ENCODE measurements around the gene PRDM16.

Gene PRDM16

DNA sequence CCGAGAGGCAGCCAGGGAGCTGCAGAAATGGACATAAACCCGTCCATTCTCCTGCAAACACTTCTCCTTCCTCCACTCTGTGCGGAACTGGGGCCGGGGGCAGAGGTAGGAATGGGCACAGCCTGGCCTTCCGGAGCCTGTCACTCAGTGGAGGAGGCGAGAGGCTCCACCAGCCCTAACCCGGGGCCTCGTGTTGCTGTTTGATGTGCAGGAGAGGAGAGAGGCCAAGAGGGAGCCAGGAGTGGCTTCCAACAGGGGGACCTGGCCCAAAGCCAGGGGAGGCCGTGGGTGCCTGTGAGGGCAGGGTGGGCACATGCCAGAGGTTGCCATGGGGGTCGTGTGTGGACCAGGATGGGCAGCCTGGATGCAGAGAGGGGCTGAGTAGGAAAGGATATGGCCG is 227.3 kb downstream of the PRDM16 start:
- DNase-seq (no peak), ATAC-seq (replicated peaks) (no peak)
- Mint-ChIP-seq H3K27ac (no peak overlapping the region), H3K36me3 (ENCODE audit: insufficient read depth) (no peaks in the 10 kb centered on the region), H3K4me1 (ENCODE audit: low read depth in 2 of 2) (no peaks in the 10 kb centered on the region), H3K9me3 (no peaks in the 10 kb centered on the region), H3K4me3 (no peak overlapping the region), H3K27me3 (peaks cover 7 to 34% of the 10 kb centered on the region in 2 donors)

DNA sequence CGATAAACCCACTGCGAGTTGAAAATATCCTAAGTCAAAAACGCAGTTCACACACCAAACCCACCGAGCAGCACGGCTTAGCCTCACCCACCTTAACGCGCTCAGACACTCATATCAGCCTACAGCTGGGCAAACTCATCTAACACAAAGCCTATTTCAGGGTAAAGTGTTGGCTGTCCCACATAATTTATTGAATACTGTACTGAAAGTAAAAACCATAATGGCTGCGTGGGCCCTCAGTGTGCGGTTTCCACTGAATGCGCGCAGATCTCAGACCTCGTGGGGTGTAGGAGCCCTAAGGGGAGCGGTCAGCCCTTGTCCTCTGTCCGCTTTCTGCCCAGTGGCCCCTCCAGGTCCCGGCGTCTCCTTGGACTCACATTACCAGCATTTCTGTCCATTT is 227.8 kb downstream of the PRDM16 start:
- Mint-ChIP-seq H3K36me3 (ENCODE audit: insufficient read depth) (no peaks in the 10 kb centered on the region), H3K4me1 (ENCODE audit: low read depth in 2 of 2) (no peaks in the 10 kb centered on the region), H3K27me3 (peaks cover 12 to 39% of the 10 kb centered on the region in 2 donors), H3K9me3 (no peaks in the 10 kb centered on the region), H3K27ac (no peak overlapping the region), H3K4me3 (no peak overlapping the region)
- ATAC-seq (replicated peaks): no peak
- no peak for DNase-seq

DNA sequence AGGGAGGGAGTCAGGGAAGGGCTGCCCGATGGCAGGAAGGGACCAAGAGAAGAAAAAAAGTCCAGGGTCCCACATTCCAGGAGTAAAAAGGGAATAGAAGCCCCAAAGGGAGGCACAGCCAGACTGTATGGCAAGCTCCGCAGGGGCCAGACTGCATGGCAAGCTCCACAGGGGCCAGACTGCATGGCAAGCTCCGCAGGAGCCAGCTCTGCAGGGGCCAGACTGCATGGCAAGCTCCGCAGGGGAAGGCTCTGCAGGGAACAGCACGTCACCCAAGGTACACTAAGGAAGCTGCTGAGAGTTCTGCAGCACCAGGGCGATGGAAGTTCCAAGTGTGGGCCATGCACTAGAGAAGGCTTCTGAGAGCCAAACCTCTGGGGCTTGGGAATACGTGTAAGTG is 228.8 kb downstream of the PRDM16 start:
- DNase-seq (no peak), ATAC-seq (replicated peaks) (no peak)
- Mint-ChIP-seq H3K4me3 (no peak overlapping the region), H3K9me3 (no peaks in the 10 kb centered on the region), H3K27ac (no peak overlapping the region), H3K36me3 (ENCODE audit: insufficient read depth) (no peaks in the 10 kb centered on the region), H3K27me3 (peaks cover 16 to 43% of the 10 kb centered on the region in 2 donors), H3K4me1 (ENCODE audit: low read depth in 2 of 2) (no peaks in the 10 kb centered on the region)

DNA sequence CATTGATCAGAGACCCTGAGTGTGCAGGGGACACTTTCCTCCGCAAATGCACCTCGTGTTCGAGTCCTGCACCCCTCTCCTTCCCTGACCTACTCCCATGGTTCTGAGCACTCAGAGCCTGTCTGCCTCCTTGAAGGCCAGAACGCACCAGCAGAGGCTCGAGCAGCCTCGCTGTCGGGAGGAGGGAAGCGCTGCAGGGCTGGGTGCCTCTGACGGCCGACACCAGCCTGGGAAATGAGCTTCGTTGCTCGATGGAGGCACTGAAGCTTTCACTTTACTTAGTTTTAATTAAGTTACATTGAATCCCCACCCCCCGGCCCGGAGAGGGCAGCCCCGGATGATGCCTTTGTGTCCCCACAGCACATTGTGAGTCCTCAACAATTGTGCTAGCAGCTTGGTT is 229.2 kb downstream of the PRDM16 start:
- H3K27me3 Mint-ChIP-seq: peaks cover 16 to 38% of the 10 kb centered on the region in 2 donors
- no peaks in the 10 kb centered on the region for H3K36me3 Mint-ChIP-seq (ENCODE audit: insufficient read depth)
- no peaks in the 10 kb centered on the region for H3K9me3 Mint-ChIP-seq
- DNase-seq (no peak), ATAC-seq (replicated peaks) (no peak)
- no peaks in the 10 kb centered on the region for H3K4me1 Mint-ChIP-seq (ENCODE audit: low read depth in 2 of 2)
- no peak overlapping the region for H3K27ac Mint-ChIP-seq
- H3K4me3 Mint-ChIP-seq: no peak overlapping the region

DNA sequence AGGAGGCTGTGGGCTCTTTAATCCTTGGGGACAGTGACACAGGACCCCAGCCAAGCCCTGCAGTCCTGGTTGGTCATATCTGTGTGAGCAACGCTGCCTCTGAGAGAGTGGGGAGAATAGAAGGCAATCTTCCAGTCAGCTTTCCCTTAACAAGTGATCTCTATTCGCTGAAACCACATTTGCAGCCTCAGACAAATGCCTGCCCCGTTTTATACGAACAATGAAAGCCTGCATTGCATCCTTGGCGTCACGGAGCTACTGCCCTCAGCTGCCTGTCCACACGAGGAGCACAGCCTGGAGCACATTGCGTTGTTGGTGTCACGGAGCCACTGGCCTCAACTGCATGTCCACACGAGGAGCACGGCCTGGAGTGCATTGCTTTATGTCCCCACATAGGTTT is 235.2 kb downstream of the PRDM16 start:
- H3K9me3 Mint-ChIP-seq: no peaks in the 10 kb centered on the region
- no peak overlapping the region for H3K4me3 Mint-ChIP-seq
- no peaks in the 10 kb centered on the region for H3K36me3 Mint-ChIP-seq (ENCODE audit: insufficient read depth)
- H3K27me3 Mint-ChIP-seq: peaks cover 17 to 40% of the 10 kb centered on the region in 2 donors
- ATAC-seq (replicated peaks) (no peak), DNase-seq (no peak)
- H3K4me1 Mint-ChIP-seq (ENCODE audit: low read depth in 2 of 2): peaks cover 0 to 3% of the 10 kb centered on the region in 2 donors
- H3K27ac Mint-ChIP-seq: no peak overlapping the region

DNA sequence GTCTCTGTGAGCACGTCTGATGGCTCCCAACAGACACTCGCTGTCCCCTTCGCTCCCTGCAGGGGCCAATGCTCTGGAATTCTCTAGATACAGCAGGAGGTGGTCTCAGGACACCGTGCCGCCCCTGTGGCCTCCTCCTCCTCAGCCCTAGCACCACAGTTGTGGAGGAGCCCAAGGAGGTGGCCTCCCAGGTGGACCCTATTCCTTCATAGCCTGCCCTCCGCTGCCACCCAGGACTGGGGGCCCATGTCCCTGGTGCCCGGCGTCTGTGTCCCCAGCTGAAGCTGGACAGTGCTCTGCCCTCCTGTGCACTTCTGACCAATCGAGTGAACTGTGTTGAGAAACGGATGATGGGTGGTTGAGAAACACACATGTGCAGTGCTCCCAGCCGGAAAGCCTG is 235.7 kb downstream of the PRDM16 start:
- ATAC-seq (replicated peaks) (no peak), DNase-seq (no peak)
- Mint-ChIP-seq H3K27ac (no peak overlapping the region), H3K27me3 (peaks cover 21 to 45% of the 10 kb centered on the region in 2 donors), H3K4me3 (no peak overlapping the region), H3K4me1 (ENCODE audit: low read depth in 2 of 2) (peaks cover 0 to 3% of the 10 kb centered on the region in 2 donors), H3K36me3 (ENCODE audit: insufficient read depth) (no peaks in the 10 kb centered on the region), H3K9me3 (no peaks in the 10 kb centered on the region)

DNA sequence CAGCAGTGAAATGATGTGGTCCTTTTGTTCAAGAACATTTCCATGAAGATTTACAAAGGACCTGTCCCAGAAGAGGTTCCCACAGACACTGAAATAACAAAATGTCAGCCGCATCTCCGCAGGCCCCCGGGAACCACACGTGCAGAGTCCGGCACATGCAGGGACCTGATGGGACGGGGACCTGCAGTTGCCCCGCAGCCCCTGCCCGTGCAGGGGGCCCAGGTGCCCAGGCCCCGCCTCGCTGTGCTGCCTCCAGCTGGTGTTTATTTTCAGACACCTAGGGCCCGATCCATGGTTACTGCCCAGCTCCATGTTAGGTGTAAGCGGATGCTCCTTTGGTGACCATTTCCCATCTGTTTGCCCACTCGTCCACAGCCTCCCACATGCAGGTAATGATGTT is 236.2 kb downstream of the PRDM16 start:
- no peak for DNase-seq
- Mint-ChIP-seq H3K9me3 (no peaks in the 10 kb centered on the region), H3K36me3 (ENCODE audit: insufficient read depth) (no peaks in the 10 kb centered on the region), H3K4me3 (no peak overlapping the region), H3K27ac (no peak overlapping the region), H3K27me3 (peaks cover 26 to 49% of the 10 kb centered on the region in 2 donors), H3K4me1 (ENCODE audit: low read depth in 2 of 2) (peaks cover 0 to 3% of the 10 kb centered on the region in 2 donors)
- ATAC-seq (replicated peaks): no peak

DNA sequence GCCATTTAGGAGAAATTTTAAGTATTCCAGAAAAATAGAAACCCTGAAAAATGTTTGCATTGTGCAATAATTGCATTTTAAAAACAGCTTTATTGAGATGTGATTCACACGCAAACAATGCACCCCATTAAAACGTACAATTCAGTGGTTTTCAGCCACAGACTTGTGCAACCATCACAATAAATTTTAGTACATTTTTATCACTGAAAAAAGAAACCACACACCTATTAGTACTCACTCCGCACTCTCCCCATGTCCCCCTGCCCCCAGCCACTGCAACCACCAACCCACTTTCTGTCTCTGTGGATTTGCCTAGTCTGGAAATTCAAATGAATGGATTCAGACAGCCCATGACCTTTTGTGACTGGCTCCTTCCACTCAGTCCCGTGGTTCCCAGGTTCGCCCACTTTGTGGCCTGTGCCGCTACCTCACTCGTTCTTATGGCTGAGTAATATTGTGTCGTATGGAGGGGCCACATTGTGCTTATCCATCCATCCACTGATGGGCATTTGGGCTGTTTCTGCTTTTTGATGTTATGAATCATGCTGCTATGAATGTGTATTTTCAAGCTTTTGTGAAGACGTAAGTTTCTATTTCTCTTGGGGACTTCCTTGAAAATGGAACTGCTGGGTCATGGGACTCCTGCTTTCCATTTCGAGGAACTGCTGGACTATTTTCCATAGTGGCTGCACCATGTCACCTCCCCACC is 237.7 kb downstream of the PRDM16 start:
- DNase-seq: no peak
- H3K4me1 Mint-ChIP-seq (ENCODE audit: low read depth in 2 of 2): peaks cover 0 to 5% of the 10 kb centered on the region in 2 donors
- ATAC-seq (replicated peaks): no peak

DNA sequence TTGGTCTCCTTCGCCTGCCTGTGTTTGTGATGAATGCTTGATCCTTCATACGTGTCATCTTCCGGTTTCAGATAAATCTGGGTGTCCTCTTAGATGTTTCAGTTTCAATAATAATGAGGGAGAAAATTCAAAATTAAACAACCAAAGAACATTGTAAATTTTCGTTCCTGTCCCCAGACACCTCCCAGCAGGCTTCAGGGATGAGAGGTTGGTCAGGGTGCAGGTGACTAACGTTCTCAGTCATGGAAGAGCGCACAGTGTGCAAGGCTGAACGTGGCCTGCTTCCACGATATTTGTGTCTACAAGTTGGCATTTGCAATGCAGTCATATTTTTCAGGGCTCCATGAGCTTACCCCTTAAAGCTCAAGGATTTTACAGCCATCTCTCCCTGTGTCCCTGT is 238.4 kb downstream of the PRDM16 start:
- peaks cover 24 to 53% of the 10 kb centered on the region in 2 donors for H3K27me3 Mint-ChIP-seq
- H3K36me3 Mint-ChIP-seq (ENCODE audit: insufficient read depth): no peaks in the 10 kb centered on the region
- no peak overlapping the region for H3K27ac Mint-ChIP-seq
- no peak for ATAC-seq (replicated peaks)
- no peaks in the 10 kb centered on the region for H3K9me3 Mint-ChIP-seq
- H3K4me1 Mint-ChIP-seq (ENCODE audit: low read depth in 2 of 2): peaks cover 0 to 5% of the 10 kb centered on the region in 2 donors
- no peak overlapping the region for H3K4me3 Mint-ChIP-seq
- no peak for DNase-seq

More for the DNA sequence above, 237.7 kb downstream of the PRDM16 start:
- peaks cover 29 to 57% of the 10 kb centered on the region in 2 donors for H3K27me3 Mint-ChIP-seq
- no peak overlapping the region for H3K27ac Mint-ChIP-seq
- H3K4me3 Mint-ChIP-seq: no peak overlapping the region
- H3K36me3 Mint-ChIP-seq (ENCODE audit: insufficient read depth): no peaks in the 10 kb centered on the region
- H3K9me3 Mint-ChIP-seq: no peaks in the 10 kb centered on the region

DNA sequence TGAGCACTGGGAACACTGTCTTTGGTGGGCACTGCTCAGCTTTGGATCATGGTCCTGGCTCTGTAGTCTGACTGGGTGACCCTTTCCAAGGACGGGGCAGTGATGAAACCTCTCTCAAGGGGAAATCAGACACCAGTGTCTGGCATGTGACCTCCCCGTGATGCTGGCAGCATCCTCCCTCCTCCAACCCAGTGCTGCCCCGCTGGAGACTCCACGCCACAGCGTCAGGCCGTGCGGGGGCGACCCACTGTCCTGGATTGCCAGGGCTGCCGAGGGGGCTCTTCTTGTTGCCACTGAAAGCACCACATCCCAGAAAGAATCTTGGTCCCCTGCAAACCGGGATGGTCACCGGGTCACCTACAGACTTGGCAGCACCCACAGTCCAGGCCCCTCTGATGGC is 239.1 kb downstream of the PRDM16 start:
- peaks cover 29 to 60% of the 10 kb centered on the region in 2 donors for H3K27me3 Mint-ChIP-seq
- no peak overlapping the region for H3K27ac Mint-ChIP-seq
- no peak for DNase-seq
- H3K9me3 Mint-ChIP-seq: no peaks in the 10 kb centered on the region
- no peak overlapping the region for H3K4me3 Mint-ChIP-seq
- peaks cover 0 to 5% of the 10 kb centered on the region in 2 donors for H3K4me1 Mint-ChIP-seq (ENCODE audit: low read depth in 2 of 2)
- no peaks in the 10 kb centered on the region for H3K36me3 Mint-ChIP-seq (ENCODE audit: insufficient read depth)
- ATAC-seq (replicated peaks): no peak

DNA sequence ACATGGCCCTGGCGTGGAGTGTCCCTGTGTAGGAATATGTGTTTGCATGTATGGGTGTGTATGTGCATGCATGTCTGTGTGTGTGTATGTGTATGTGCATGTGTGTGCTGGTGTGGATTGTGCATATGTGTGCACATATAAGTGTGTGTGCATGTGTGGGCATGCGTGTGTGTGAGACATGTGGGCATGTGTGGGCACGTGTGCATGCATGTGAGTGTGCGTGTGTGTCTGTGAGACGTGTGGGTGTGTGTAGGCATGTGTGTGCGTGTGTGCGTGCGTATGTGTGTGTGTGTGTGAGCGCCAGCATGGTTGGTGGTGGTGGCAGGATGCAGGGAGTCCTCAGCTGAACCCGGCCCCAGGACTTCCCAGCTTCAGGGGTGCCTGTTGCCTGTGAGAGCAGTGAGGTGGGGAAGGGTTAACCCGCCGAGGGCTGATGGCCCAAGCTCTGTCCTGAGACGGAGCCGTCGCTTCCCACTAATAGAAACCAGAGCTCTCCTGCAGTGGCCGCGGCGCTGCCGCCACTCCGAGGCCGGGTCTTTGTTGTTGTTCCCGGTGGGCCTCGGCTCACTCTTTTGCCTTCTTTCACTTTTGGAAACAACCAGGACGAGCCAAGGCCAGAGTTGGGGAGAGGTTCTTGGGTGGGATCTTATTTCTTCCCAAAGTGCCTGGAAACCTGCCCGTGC is 241.9 kb downstream of the PRDM16 start:
- Mint-ChIP-seq H3K36me3 (ENCODE audit: insufficient read depth) (no peaks in the 10 kb centered on the region), H3K4me3 (no peak overlapping the region), H3K27me3 (peaks cover 27 to 54% of the 10 kb centered on the region in 2 donors), H3K9me3 (no peaks in the 10 kb centered on the region), H3K4me1 (ENCODE audit: low read depth in 2 of 2) (peaks cover 3 to 5% of the 10 kb centered on the region in 2 donors), H3K27ac (no peak overlapping the region)
- ATAC-seq (replicated peaks): no peak
- DNase-seq: no peak

DNA sequence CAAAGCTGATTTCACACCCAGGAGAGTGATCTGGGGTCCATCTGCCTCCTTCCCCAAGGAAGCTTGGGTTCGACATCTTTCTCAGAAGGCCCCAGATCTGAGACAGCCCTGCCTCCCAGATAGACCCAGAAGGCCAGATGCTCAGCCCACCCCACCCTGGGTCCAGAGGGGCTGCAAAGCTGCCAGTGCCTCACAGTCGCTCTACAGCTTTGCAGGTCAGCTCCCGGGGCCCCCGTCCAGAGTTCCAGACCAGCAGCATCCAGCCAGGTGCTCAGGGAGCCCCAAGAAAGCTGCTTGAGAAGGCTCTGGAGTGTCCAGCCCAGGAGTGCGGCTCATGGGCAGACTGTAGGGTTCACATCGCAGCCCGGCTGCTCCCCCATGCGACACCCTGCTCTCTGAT is 242.7 kb downstream of the PRDM16 start:
- Mint-ChIP-seq H3K27me3 (peaks cover 23 to 52% of the 10 kb centered on the region in 2 donors), H3K4me1 (ENCODE audit: low read depth in 2 of 2) (peaks cover 6 to 7% of the 10 kb centered on the region in 2 donors), H3K9me3 (peaks cover 4 to 5% of the 10 kb centered on the region in 2 donors), H3K27ac (no peak overlapping the region), H3K36me3 (ENCODE audit: insufficient read depth) (no peaks in the 10 kb centered on the region), H3K4me3 (no peak overlapping the region)
- no peak for DNase-seq
- ATAC-seq (replicated peaks): no peak

DNA sequence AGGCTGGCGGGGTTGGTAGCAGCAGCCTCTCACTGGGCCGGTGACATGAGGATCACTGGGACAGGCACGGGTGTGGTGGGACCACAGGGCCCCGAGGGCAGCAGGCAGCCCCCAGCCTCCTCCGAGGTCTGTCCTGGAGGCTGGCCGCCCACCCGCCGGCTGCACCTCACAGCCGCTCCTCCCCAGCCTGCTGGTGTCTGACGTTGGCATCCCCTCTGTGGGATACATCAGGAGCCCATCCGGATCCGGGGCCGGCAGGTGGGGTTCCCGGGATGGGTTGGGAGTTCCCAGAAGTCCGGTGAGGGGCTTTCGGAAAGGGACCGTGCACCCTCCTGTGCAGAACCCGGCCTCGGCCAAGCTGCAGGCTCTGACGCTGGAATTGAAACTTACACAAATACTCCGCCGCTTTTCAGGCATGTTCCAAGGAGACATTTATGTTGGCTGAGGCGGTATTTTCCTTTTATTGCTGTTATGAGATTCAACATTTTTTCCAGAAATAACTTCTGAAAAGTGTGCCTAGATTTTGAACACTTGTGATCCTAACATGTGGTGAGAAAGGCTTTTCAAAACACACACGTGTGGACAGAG is 243.4 kb downstream of the PRDM16 start:
- Mint-ChIP-seq H3K4me1 (ENCODE audit: low read depth in 2 of 2) (peaks cover 8 to 10% of the 10 kb centered on the region in 2 donors), H3K4me3 (no peak overlapping the region), H3K9me3 (peaks cover 4 to 8% of the 10 kb centered on the region in 2 donors), H3K27me3 (peaks cover 23 to 45% of the 10 kb centered on the region in 2 donors), H3K36me3 (ENCODE audit: insufficient read depth) (no peaks in the 10 kb centered on the region), H3K27ac (no peak overlapping the region)
- ATAC-seq (replicated peaks) (no peak), DNase-seq (no peak)
